Ovary (tissue), 3 donors: ENCODE data around the gene OSTF1.

Source experiments
- EP300 ChIP-seq: sonication (generic); formaldehyde crosslinking; IDR thresholded peaks from one replicate; pipeline ENCODE4 v1.6.1; 2017; ENCODE audit warnings: antibody characterized with exemption
- POLR2A ChIP-seq: fragments of 450-650 bp; IDR thresholded peaks from one replicate; pipeline ENCODE4 v1.6.1; 2017; ENCODE audit warnings: antibody characterized with exemption, mild to moderate bottlenecking, moderate library complexity
- TF ChIP-seq, protein P1 (sequence below), 3 donors: fragments of 450-650 bp in 2 of 3; fragments of 200-600 bp in 1 of 3; IDR thresholded peaks; one replicate each; pipeline versions ENCODE4 v1.5.1 to v1.8.0; 2016 to 2022; ENCODE audit warnings: antibody characterized with exemption in 3 of 3, mild to moderate bottlenecking in 1 of 3
- donor health status: DM: no; HTN: no; CAD: no.

GRCh38 chr9:75067894-75068293, 20.4 kb upstream of the OSTF1 start:
- TF ChIP-seq, protein P1, sequence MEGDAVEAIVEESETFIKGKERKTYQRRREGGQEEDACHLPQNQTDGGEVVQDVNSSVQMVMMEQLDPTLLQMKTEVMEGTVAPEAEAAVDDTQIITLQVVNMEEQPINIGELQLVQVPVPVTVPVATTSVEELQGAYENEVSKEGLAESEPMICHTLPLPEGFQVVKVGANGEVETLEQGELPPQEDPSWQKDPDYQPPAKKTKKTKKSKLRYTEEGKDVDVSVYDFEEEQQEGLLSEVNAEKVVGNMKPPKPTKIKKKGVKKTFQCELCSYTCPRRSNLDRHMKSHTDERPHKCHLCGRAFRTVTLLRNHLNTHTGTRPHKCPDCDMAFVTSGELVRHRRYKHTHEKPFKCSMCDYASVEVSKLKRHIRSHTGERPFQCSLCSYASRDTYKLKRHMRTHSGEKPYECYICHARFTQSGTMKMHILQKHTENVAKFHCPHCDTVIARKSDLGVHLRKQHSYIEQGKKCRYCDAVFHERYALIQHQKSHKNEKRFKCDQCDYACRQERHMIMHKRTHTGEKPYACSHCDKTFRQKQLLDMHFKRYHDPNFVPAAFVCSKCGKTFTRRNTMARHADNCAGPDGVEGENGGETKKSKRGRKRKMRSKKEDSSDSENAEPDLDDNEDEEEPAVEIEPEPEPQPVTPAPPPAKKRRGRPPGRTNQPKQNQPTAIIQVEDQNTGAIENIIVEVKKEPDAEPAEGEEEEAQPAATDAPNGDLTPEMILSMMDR (IDR thresholded peaks at IDR 0.05) = no peak
- TF ChIP-seq POLR2A (no peak), EP300 (no peak)
